Right atrium auricular region (tissue), 2 donors: ENCODE results near the gene KCNH1. TPM values are rescaled to one million over a fixed set of nuclear protein-coding genes. Genes with fewer than 3 reads are reported as not detected.

Source experiments
- DNase-seq: peaks from one replicate; pipeline ENCODE4 v3.0.0-alpha.2; 2019; ENCODE audit warnings: low spot score
- H3K27ac ChIP-seq, 2 donors: fragments of 200-600 bp; sonication (generic); 1 replicate in 1 of 2; 2 replicates in 1 of 2; pipeline ENCODE4 v1.5.1; 2016 to 2019
- H3K27me3 ChIP-seq, 2 donors: fragments of 200-600 bp; sonication (generic); one replicate each; pipeline versions ENCODE4 v1.5.1 to v1.6.0; 2017 to 2019
- H3K36me3 ChIP-seq: fragments of 200-600 bp; sonication (generic); one replicate; pipeline ENCODE4 v1.5.1; 2016
- H3K4me1 ChIP-seq, 2 donors: fragments of 200-600 bp; sonication (generic); one replicate each; pipeline versions ENCODE4 v1.5.1 to v1.6.0; 2017 to 2019
- H3K4me3 ChIP-seq, 2 donors: fragments of 200-600 bp; sonication (generic); 1 replicate in 1 of 2; 2 replicates in 1 of 2; pipeline ENCODE4 v1.5.1; 2017 to 2019; ENCODE audit warnings: mild to moderate bottlenecking in 1 of 2, moderate library complexity in 1 of 2
- H3K9me3 ChIP-seq, 2 donors: fragments of 200-600 bp; sonication (generic); one replicate each; pipeline ENCODE4 v1.5.1; 2019
- CTCF ChIP-seq, 2 donors: fragments of 200-600 bp; sonication (generic); IDR thresholded peaks; one replicate each; pipeline ENCODE4 v1.5.1; 2019; ENCODE audit warnings: antibody characterized with exemption in 2 of 2
- total RNA-seq, 2 donors: library from RNA; depleted of rRNA; stranded (reverse); fragments of >200 nt; gene quantifications; one replicate each; pipeline ENCODE4 v1.1.0, GENCODE V29; 2016

The KCNH1 gene
- total RNA-seq, 2 donors from 2014 or later = not detected

- DNase-seq = no peak
- no peaks in the 10 kb centered on the region for H3K4me1 ChIP-seq
- no peak overlapping the region for H3K27ac ChIP-seq
- no peaks in the 10 kb centered on the region for H3K27me3 ChIP-seq
- H3K4me3 ChIP-seq = no peak overlapping the region
- no peak for TF ChIP-seq CTCF (IDR thresholded peaks at IDR 0.05)
- no peaks in the 10 kb centered on the region for H3K9me3 ChIP-seq
- H3K36me3 ChIP-seq = no peaks in the 10 kb centered on the region
Measured at GRCh38 chr1:210826686-210827085, 307.3 kb downstream of the KCNH1 start.

DNA sequence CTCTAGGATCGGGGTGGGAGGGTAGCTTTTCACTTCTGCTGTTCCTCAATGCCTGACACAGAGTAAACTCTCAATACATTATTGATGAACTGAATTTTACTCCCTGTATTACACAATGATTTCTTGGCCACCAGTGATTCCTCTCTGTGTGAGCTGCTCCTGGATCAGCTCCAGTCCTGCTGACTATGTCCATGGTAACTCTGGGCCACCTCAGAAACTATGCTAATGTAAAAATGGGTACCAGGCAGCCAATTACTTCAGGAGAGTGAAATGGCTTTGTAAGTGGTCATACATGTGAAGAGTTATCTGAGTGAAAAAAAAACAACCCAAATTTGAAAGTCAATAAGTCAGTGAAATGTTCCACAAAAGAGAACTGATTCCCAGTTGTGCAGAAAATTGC, 311.0 kb downstream of the KCNH1 start:
- TF ChIP-seq CTCF (IDR thresholded peaks at IDR 0.05) = no peak
- Histone ChIP-seq H3K27ac (no peak overlapping the region), H3K9me3 (no peaks in the 10 kb centered on the region), H3K27me3 (no peaks in the 10 kb centered on the region), H3K4me3 (no peak overlapping the region), H3K36me3 (no peaks in the 10 kb centered on the region), H3K4me1 (no peaks in the 10 kb centered on the region)
- DNase-seq = no peak

GRCh38 chr1:210822241-210822640, 311.7 kb downstream of the KCNH1 start:
- H3K4me1 ChIP-seq = no peaks in the 10 kb centered on the region
- H3K27ac ChIP-seq = no peak overlapping the region
- no peak overlapping the region for H3K4me3 ChIP-seq
- no peaks in the 10 kb centered on the region for H3K27me3 ChIP-seq
- no peak for DNase-seq
- H3K36me3 ChIP-seq = no peaks in the 10 kb centered on the region
- no peaks in the 10 kb centered on the region for H3K9me3 ChIP-seq
- no peak for TF ChIP-seq CTCF (IDR thresholded peaks at IDR 0.05)

GRCh38 chr1:210821615-210822014, 312.3 kb downstream of the KCNH1 start:
- no peaks in the 10 kb centered on the region for H3K4me1 ChIP-seq
- H3K27me3 ChIP-seq = no peaks in the 10 kb centered on the region
- no peaks in the 10 kb centered on the region for H3K9me3 ChIP-seq
- no peaks in the 10 kb centered on the region for H3K36me3 ChIP-seq
- TF ChIP-seq CTCF (IDR thresholded peaks at IDR 0.05) = no peak
- H3K4me3 ChIP-seq = no peak overlapping the region
- no peak overlapping the region for H3K27ac ChIP-seq
- no peak for DNase-seq

GRCh38 chr1:210819266-210819665, 314.7 kb downstream of the KCNH1 start:
- Histone ChIP-seq H3K27ac (no peak overlapping the region), H3K4me3 (no peak overlapping the region), H3K9me3 (no peaks in the 10 kb centered on the region), H3K4me1 (no peaks in the 10 kb centered on the region), H3K27me3 (no peaks in the 10 kb centered on the region), H3K36me3 (no peaks in the 10 kb centered on the region)
- no peak for TF ChIP-seq CTCF (IDR thresholded peaks at IDR 0.05)
- no peak for DNase-seq
